HepG2 (cell line): ENCODE measurements around the gene LIN7A. TPM values are rescaled to one million over a fixed set of nuclear protein-coding genes. Genes with fewer than 3 reads are reported as not detected.
A peak's percentile ranks its signal among the peaks of the same experiment; 100 is the strongest.

Experiments used
- ARHGAP35 ChIP-seq: sonication (generic); formaldehyde crosslinking; IDR thresholded peaks from 2 replicates; pipeline ENCODE4 v1.9.0; 2022; ENCODE audit warnings: mild to moderate bottlenecking, inconsistent platforms, moderate library complexity, missing genetic modification reagents, borderline replicate concordance
- ATF1 ChIP-seq: IDR thresholded peaks from 2 replicates; pipeline ENCODE4 v1.6.1; 2016; ENCODE audit warnings: mild to moderate bottlenecking, control low read depth
- BORCS8-MEF2B ChIP-seq: sonication (generic); formaldehyde crosslinking; IDR thresholded peaks from 2 replicates; pipeline ENCODE4 v1.8.0; 2022; ENCODE audit warnings: mild to moderate bottlenecking, missing genetic modification reagents
- BRD4 ChIP-seq: sonication (generic); formaldehyde crosslinking; IDR thresholded peaks from 2 replicates; pipeline ENCODE4 v1.4.0; 2020; ENCODE audit warnings: missing genetic modification reagents
- CENPX ChIP-seq: sonication (generic); formaldehyde crosslinking; IDR thresholded peaks from 2 replicates; pipeline ENCODE4 v1.9.0; 2021; ENCODE audit warnings: mild to moderate bottlenecking, missing genetic modification reagents, moderate library complexity
- FLYWCH1 ChIP-seq: sonication (generic); formaldehyde crosslinking; IDR thresholded peaks from 2 replicates; pipeline ENCODE4 v1.8.1; 2023; ENCODE audit warnings: mild to moderate bottlenecking, missing genetic modification reagents
- GFI1 ChIP-seq: sonication (generic); formaldehyde crosslinking; IDR thresholded peaks from 2 replicates; pipeline ENCODE4 v1.5.0; 2020; ENCODE audit warnings: missing genetic modification reagents, mild to moderate bottlenecking, borderline replicate concordance
- GPBP1L1 ChIP-seq: sonication (generic); formaldehyde crosslinking; IDR thresholded peaks from 2 replicates; pipeline ENCODE4 v1.5.0; 2020; ENCODE audit warnings: mild to moderate bottlenecking, missing genetic modification reagents
- GPN1 ChIP-seq: sonication (generic); formaldehyde crosslinking; IDR thresholded peaks from 2 replicates; pipeline ENCODE4 v1.5.1; 2020; ENCODE audit warnings: missing genetic modification reagents, borderline replicate concordance
- IRF9 ChIP-seq: sonication (generic); formaldehyde crosslinking; IDR thresholded peaks from 2 replicates; pipeline ENCODE4 v1.8.0; 2022; ENCODE audit warnings: missing genetic modification reagents, mild to moderate bottlenecking, borderline replicate concordance
- KAT7 ChIP-seq: IDR thresholded peaks from 2 replicates; pipeline ENCODE4 v1.6.1; 2018; ENCODE audit warnings: borderline replicate concordance, missing compliant biosample characterization
- PCBP1 ChIP-seq: fragments of 200-400 bp; formaldehyde crosslinking; IDR thresholded peaks from 2 replicates; pipeline ENCODE4 v1.6.1; 2017; ENCODE audit warnings: mild to moderate bottlenecking, low read depth, low read length, borderline replicate concordance
- POLR2AphosphoS2 ChIP-seq: IDR thresholded peaks from 2 replicates; pipeline ENCODE4 v1.6.1; 2011; ENCODE audit warnings: low read depth, low read length, improper control_type of control experiment
- SMAD9 ChIP-seq: sonication (generic); formaldehyde crosslinking; IDR thresholded peaks from 2 replicates; pipeline ENCODE4 v1.5.1; 2020; ENCODE audit warnings: mild to moderate bottlenecking, missing genetic modification reagents
- SNRNP70 ChIP-seq: fragments of 200-400 bp; formaldehyde crosslinking; IDR thresholded peaks from 2 replicates; pipeline ENCODE4 v1.6.1; 2017; ENCODE audit warnings: mild to moderate bottlenecking, low read depth, low read length, moderate library complexity
- SSRP1 ChIP-seq: IDR thresholded peaks from 2 replicates; pipeline ENCODE4 v1.6.1; 2016; ENCODE audit warnings: control low read depth
- ZNF205 ChIP-seq: IDR thresholded peaks from 2 replicates; pipeline ENCODE4 v1.6.1; 2018; ENCODE audit warnings: missing biosample characterization, missing genetic modification reagents
- ZNF292 ChIP-seq: sonication (generic); formaldehyde crosslinking; IDR thresholded peaks from 2 replicates; pipeline ENCODE4 v1.8.1; 2022; ENCODE audit warnings: mild to moderate bottlenecking, low read depth, missing genetic modification reagents, borderline replicate concordance
- ZNF335 ChIP-seq: sonication (generic); formaldehyde crosslinking; IDR thresholded peaks from 2 replicates; pipeline ENCODE4 v1.4.0; 2020; ENCODE audit warnings: missing genetic modification reagents
- ZNF503 ChIP-seq: sonication (generic); formaldehyde crosslinking; IDR thresholded peaks from 2 replicates; pipeline ENCODE4 v1.4.0; 2020; ENCODE audit warnings: missing genetic modification reagents
- ZNF569 ChIP-seq: sonication (generic); formaldehyde crosslinking; IDR thresholded peaks from 2 replicates; pipeline ENCODE4 v1.5.0; 2020; ENCODE audit warnings: mild to moderate bottlenecking, missing genetic modification reagents, moderate library complexity, borderline replicate concordance
- ZNF713 ChIP-seq: sonication (generic); formaldehyde crosslinking; IDR thresholded peaks from 2 replicates; pipeline ENCODE4 v1.4.0; 2020; ENCODE audit warnings: mild to moderate bottlenecking, missing genetic modification reagents
- ZNF784 ChIP-seq: sonication (generic); formaldehyde crosslinking; IDR thresholded peaks from 2 replicates; pipeline ENCODE4 v1.5.1; 2020; ENCODE audit warnings: missing genetic modification reagents, mild to moderate bottlenecking, borderline replicate concordance
- polyA plus RNA-seq, 8 experiments: library from polyadenylated mRNA; depleted of rRNA in 3 of 8; stranded (reverse) in 7 of 8; unstranded in 1 of 8; fragments of >200 nt; fragmentation: Illumina TruSeq in 4 of 8; extraction: Trizol in 4 of 8; gene quantifications; 2 replicates each; pipeline versions ENCODE4 v1.2.1 to v1.2.3, GENCODE V29; 2011 to 2016; ENCODE audit warnings: low read depth in 4 of 8, missing spikeins in 1 of 8, mixed read lengths in 1 of 8; ENCODE audit not compliant: insufficient read depth in 1 of 8
- total RNA-seq, 5 experiments: library from RNA; depleted of rRNA; stranded (reverse); fragments of >200 nt; fragmentation: Illumina TruSeq; extraction: Trizol; gene quantifications; 2 replicates each; pipeline ENCODE4 v1.2.3, GENCODE V29; 2016; ENCODE audit warnings: low read depth in 1 of 5
- TF ChIP-seq, protein P1 (sequence below): sonication (generic); formaldehyde crosslinking; IDR thresholded peaks from 2 replicates; pipeline ENCODE4 v1.8.1; 2023; ENCODE audit warnings: mild to moderate bottlenecking, missing genetic modification reagents

LIN7A gene
- total and polyA plus RNA-seq, 2 of the 13 experiments (the other 11 are each of a cell fraction or from before 2014, with no cell fraction given): 18.5 to 19.2 TPM

- TF ChIP-seq ZNF503 (CRISPR knock-in tag) (peak; percentile 66), GPN1 (CRISPR knock-in tag) (peak; percentile 14; the same call in 1 of the 2 replicates), BRD4 (CRISPR knock-in tag) (peak; percentile 94), SNRNP70 (no peak), GFI1 (CRISPR knock-in tag) (peak; percentile 21), PCBP1 (no peak), SMAD9 (CRISPR knock-in tag) (no peak), ZNF292 (CRISPR knock-in tag) (peak; percentile 94), ARHGAP35 (CRISPR knock-in tag) (peak; percentile 74; the same call in 1 of the 2 replicates), BORCS8-MEF2B (CRISPR knock-in tag) (peak; percentile 76), GPBP1L1 (CRISPR knock-in tag) (no peak), ATF1 (no peak), ZNF335 (CRISPR knock-in tag) (0 out of 2 replicates have a peak, but pooled peaks have one; percentile 67), ZNF713 (CRISPR knock-in tag) (peak; percentile 66; the same call in 1 of the 2 replicates), CENPX (CRISPR knock-in tag) (no peak), FLYWCH1 (CRISPR knock-in tag) (no peak), IRF9 (CRISPR knock-in tag) (no peak), ZNF569 (CRISPR knock-in tag) (no peak), POLR2AphosphoS2 (no peak), ZNF784 (CRISPR knock-in tag) (no peak), KAT7 (peak; percentile 84), ZNF205 (CRISPR knock-in tag) (no peak), SSRP1 (CRISPR knock-in tag) (no peak)
- TF ChIP-seq, protein P1, sequence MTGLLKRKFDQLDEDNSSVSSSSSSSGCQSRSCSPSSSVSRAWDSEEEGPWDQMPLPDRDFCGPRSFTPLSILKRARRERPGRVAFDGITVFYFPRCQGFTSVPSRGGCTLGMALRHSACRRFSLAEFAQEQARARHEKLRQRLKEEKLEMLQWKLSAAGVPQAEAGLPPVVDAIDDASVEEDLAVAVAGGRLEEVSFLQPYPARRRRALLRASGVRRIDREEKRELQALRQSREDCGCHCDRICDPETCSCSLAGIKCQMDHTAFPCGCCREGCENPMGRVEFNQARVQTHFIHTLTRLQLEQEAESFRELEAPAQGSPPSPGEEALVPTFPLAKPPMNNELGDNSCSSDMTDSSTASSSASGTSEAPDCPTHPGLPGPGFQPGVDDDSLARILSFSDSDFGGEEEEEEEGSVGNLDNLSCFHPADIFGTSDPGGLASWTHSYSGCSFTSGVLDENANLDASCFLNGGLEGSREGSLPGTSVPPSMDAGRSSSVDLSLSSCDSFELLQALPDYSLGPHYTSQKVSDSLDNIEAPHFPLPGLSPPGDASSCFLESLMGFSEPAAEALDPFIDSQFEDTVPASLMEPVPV (CRISPR knock-in tag): no peak
These were observed 918 bp downstream of the LIN7A start (continued) for GRCh38 chr12:80936642-80937390.
